Measurements from ENCODE around the gene DTHD1.

DNA sequence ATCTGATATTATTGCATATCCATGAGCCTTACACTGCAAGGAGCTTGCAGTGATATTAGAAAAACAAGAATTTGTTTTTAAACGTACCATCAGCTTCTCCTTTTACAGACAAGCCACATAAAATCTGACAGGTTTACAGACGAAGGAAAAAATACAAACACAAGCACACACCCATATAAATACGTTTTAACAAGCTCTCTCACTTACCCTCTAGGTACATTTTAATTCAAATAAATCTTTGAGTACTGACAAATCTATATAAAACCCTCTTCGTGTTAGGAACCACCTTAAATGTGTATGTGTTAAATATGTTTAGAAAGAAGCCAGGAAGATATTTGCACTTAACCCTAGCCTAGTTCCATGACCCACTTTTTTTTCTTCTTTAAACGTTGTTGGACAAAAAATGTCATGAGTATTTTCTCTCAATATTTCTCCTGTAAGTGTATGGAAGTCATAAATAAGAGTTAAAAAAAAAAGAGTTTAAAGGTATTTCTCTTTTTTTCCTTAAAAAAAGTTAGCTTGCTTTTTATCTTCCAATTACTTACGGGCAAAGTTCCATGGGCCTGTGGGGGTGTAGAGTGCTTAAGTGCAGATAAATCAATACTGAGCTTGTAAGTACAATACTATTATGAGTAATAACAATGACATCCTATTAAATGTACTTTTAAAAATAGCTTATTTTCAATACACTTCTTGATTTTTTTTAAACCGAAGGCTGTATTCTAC lies 38.6 kb upstream of the DTHD1 start:
- no peak for TF ChIP-seq POLR2AphosphoS5 (IDR thresholded peaks at IDR 0.05)
- TF ChIP-seq, protein P1, sequence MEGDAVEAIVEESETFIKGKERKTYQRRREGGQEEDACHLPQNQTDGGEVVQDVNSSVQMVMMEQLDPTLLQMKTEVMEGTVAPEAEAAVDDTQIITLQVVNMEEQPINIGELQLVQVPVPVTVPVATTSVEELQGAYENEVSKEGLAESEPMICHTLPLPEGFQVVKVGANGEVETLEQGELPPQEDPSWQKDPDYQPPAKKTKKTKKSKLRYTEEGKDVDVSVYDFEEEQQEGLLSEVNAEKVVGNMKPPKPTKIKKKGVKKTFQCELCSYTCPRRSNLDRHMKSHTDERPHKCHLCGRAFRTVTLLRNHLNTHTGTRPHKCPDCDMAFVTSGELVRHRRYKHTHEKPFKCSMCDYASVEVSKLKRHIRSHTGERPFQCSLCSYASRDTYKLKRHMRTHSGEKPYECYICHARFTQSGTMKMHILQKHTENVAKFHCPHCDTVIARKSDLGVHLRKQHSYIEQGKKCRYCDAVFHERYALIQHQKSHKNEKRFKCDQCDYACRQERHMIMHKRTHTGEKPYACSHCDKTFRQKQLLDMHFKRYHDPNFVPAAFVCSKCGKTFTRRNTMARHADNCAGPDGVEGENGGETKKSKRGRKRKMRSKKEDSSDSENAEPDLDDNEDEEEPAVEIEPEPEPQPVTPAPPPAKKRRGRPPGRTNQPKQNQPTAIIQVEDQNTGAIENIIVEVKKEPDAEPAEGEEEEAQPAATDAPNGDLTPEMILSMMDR (IDR thresholded peaks at IDR 0.05 in 8 of 11, conservative IDR thresholded peaks at IDR 0.05 in 3 of 11) = no peak
